Measurements from ENCODE around the gene FAM90A26.
"Not testable (repeated sequence)": the region's sequence is repeated elsewhere in the genome, so short reads cannot be mapped to it uniquely, and the experiment has no call there.

GRCh38 chr4:9215105-9215504 is 44.9 kb downstream of the FAM90A26 start, which contains the start of gene USP17L11:
- not testable (repeated sequence) for TF ChIP-seq CTCF (IDR thresholded peaks at IDR 0.05; ENCODE audit: insufficient read depth, low read length); GABPA (IDR thresholded peaks at IDR 0.05; ENCODE audit: low read depth); REST (IDR thresholded peaks at IDR 0.05; ENCODE audit: insufficient replicate concordance, low read depth); POLR2AphosphoS5 (IDR thresholded peaks at IDR 0.05; ENCODE audit: low read depth); SPI1 (IDR thresholded peaks at IDR 0.05; ENCODE audit: borderline replicate concordance, low read depth)
